GM21717 (cell line): ENCODE measurements around the gene DCAKD.

Experiments
- ATAC-seq: cut with Tn5 transposase; IDR thresholded peaks from one replicate; pipeline ENCODE4 v1.9.1; 2021; ENCODE audit warnings: mild to moderate bottlenecking, moderate library complexity; ENCODE audit not compliant: unreplicated experiment

Gene DCAKD

GRCh38 chr17:45006927-45007461 lies 44.4 kb downstream of the DCAKD start:
- ATAC-seq, result no peak

GRCh38 chr17:45005700-45006099 lies 45.7 kb downstream of the DCAKD start:
- no peak for ATAC-seq

GRCh38 chr17:45004388-45004787 lies 47.0 kb downstream of the DCAKD start:
- ATAC-seq, result no peak

- ATAC-seq, result no peak
Measured at GRCh38 chr17:45003877-45004276, 47.6 kb downstream of the DCAKD start.

GRCh38 chr17:45001310-45001709 lies 50.1 kb downstream of the DCAKD start:
- no peak for ATAC-seq

GRCh38 chr17:44999433-44999832 lies 52.0 kb downstream of the DCAKD start:
- no peak for ATAC-seq

- no peak for ATAC-seq
Measured at GRCh38 chr17:44998646-44999045, 52.8 kb downstream of the DCAKD start.

- ATAC-seq, result no peak
Measured at GRCh38 chr17:44997733-44998520, 53.5 kb downstream of the DCAKD start.

GRCh38 chr17:44996304-44996703 lies 55.1 kb downstream of the DCAKD start:
- no peak for ATAC-seq

- ATAC-seq, result no peak
Measured at GRCh38 chr17:44995436-44996001, 55.9 kb downstream of the DCAKD start.

GRCh38 chr17:44992242-44992939 lies 59.0 kb downstream of the DCAKD start:
- no peak for ATAC-seq

GRCh38 chr17:44990994-44991393 lies 60.4 kb downstream of the DCAKD start:
- no peak for ATAC-seq

GRCh38 chr17:44989552-44990138 lies 61.8 kb downstream of the DCAKD start:
- no peak for ATAC-seq

GRCh38 chr17:44988044-44988942 lies 63.1 kb downstream of the DCAKD start:
- ATAC-seq, result no peak

GRCh38 chr17:44983563-44983962 lies 67.9 kb downstream of the DCAKD start:
- no peak for ATAC-seq

GRCh38 chr17:44982113-44982702 lies 69.2 kb downstream of the DCAKD start:
- no peak for ATAC-seq

GRCh38 chr17:44981221-44981968 lies 70.0 kb downstream of the DCAKD start:
- no peak for ATAC-seq

GRCh38 chr17:44979426-44979995 lies 71.9 kb downstream of the DCAKD start:
- no peak for ATAC-seq

GRCh38 chr17:44978807-44979206 lies 72.6 kb downstream of the DCAKD start:
- ATAC-seq, result no peak
